Thymus (tissue), 11 donors: ENCODE measurements around the gene SUCLG1. TPM values are rescaled to one million over a fixed set of nuclear protein-coding genes. Genes with fewer than 3 reads are reported as not detected.
"Not testable (repeated sequence)": the region's sequence is repeated elsewhere in the genome, so short reads cannot be mapped to it uniquely, and the experiment has no call there.

Experiments used
- DNase-seq, 9 donors: peaks; one replicate each; pipeline ENCODE4 v3.0.0-alpha.2; 2013; ENCODE audit warnings: low spot score in 9 of 9, low read depth in 6 of 9, missing footprints in 1 of 9
- H3K27ac ChIP-seq, 2 donors: one replicate each; pipeline ENCODE4 v1.5.1; 2013; ENCODE audit warnings: control low read depth in 1 of 2, low read depth in 1 of 2, low read length in 1 of 2, mild to moderate bottlenecking in 1 of 2, moderate library complexity in 1 of 2
- H3K27me3 ChIP-seq, 2 donors: one replicate each; pipeline ENCODE4 v1.5.1; 2013; ENCODE audit warnings: low read length in 1 of 2; ENCODE audit not compliant: control insufficient read depth in 2 of 2, insufficient read depth in 1 of 2
- H3K36me3 ChIP-seq, 2 donors: one replicate each; pipeline ENCODE4 v1.5.1; 2013; ENCODE audit warnings: low read length in 1 of 2, mild to moderate bottlenecking in 1 of 2, moderate library complexity in 1 of 2; ENCODE audit not compliant: control insufficient read depth in 2 of 2, insufficient read depth in 2 of 2
- H3K4me1 ChIP-seq, 2 donors: one replicate each; pipeline ENCODE4 v1.5.1; 2013; ENCODE audit warnings: low read length in 2 of 2; ENCODE audit not compliant: control insufficient read depth in 2 of 2, insufficient read depth in 2 of 2
- H3K4me3 ChIP-seq, 2 donors: one replicate each; pipeline ENCODE4 v1.5.1; 2013; ENCODE audit warnings: low read length in 2 of 2, control low read depth in 1 of 2, mild to moderate bottlenecking in 1 of 2
- H3K9me3 ChIP-seq, 2 donors: one replicate each; pipeline ENCODE4 v1.5.1; 2013; ENCODE audit warnings: low read length in 1 of 2, mild to moderate bottlenecking in 1 of 2; ENCODE audit not compliant: control insufficient read depth in 2 of 2, insufficient read depth in 1 of 2
- WGBS: extraction: QIAGEN DNeasy Blood & Tissue Kit; methylation state at CpG from one replicate; pipeline ENCODE4 v1.1.7; 2013; 5-methylcytosine and 5-hydroxymethylcytosine counted together
- polyA plus RNA-seq: library from polyadenylated mRNA; stranded (reverse); fragments of 200-250 nt; gene quantifications from one replicate; pipeline ENCODE4 v1.2.3, GENCODE V29; 2013
- total RNA-seq: library from RNA; stranded (reverse); fragments of 120-200 nt; gene quantifications from one replicate; pipeline ENCODE4 v1.2.4, GENCODE V29; 2013
- donor health status: healthy.

The SUCLG1 gene
- total and polyA plus RNA-seq, 2 donors, result 74.1 to 77.2 TPM

- WGBS, result 95% methylated on average over 2 of the region's 2 CpGs
- H3K4me3 ChIP-seq, result no peak overlapping the region
- DNase-seq, result no peak
- H3K27me3 ChIP-seq, result no peaks in the 10 kb centered on the region
- H3K4me1 ChIP-seq, result no peaks in the 10 kb centered on the region
- no peaks in the 10 kb centered on the region for H3K9me3 ChIP-seq
- H3K36me3 ChIP-seq, result peaks cover 9 to 13% of the 10 kb centered on the region in 2 donors
- no peak overlapping the region for H3K27ac ChIP-seq
These were observed 37.9 kb downstream of the SUCLG1 start for GRCh38 chr2:84421197-84421596.

GRCh38 chr2:84417453-84418145 is 41.5 kb downstream of the SUCLG1 start:
- Histone ChIP-seq H3K36me3 (peaks cover 0 to 4% of the 10 kb centered on the region in 2 donors), H3K4me3 (no peak overlapping the region), H3K27me3 (no peaks in the 10 kb centered on the region), H3K27ac (no peak overlapping the region), H3K4me1 (no peaks in the 10 kb centered on the region), H3K9me3 (no peaks in the 10 kb centered on the region)
- DNase-seq, result no peak
- 94% methylated on average over 4 of the region's 4 CpGs for WGBS

GRCh38 chr2:84409531-84409930 is 49.5 kb downstream of the SUCLG1 start:
- WGBS, result 85% methylated on average over 2 of the region's 2 CpGs
- no peaks in the 10 kb centered on the region for H3K4me1 ChIP-seq
- no peaks in the 10 kb centered on the region for H3K27me3 ChIP-seq
- H3K27ac ChIP-seq, result no peak overlapping the region
- no peak overlapping the region for H3K4me3 ChIP-seq
- no peaks in the 10 kb centered on the region for H3K36me3 ChIP-seq
- no peak for DNase-seq
- H3K9me3 ChIP-seq, result no peaks in the 10 kb centered on the region

- not testable (repeated sequence) for H3K9me3 ChIP-seq, H3K36me3 ChIP-seq, DNase-seq, H3K27ac ChIP-seq, H3K4me3 ChIP-seq, H3K4me1 ChIP-seq, H3K27me3 ChIP-seq
- WGBS, result 75% methylated on average over 3 of the region's 3 CpGs
These were observed 57.0 kb downstream of the SUCLG1 start for GRCh38 chr2:84402111-84402510.

GRCh38 chr2:84399839-84400238 is 59.2 kb downstream of the SUCLG1 start:
- not testable (repeated sequence) for DNase-seq, H3K27me3 ChIP-seq, H3K9me3 ChIP-seq, H3K27ac ChIP-seq, H3K36me3 ChIP-seq, H3K4me1 ChIP-seq, H3K4me3 ChIP-seq
- WGBS, result 99% methylated on average over 1 of the region's 1 CpG

- 82% methylated on average over 3 of the region's 3 CpGs for WGBS
- no peak for DNase-seq
- Histone ChIP-seq H3K27ac (no peak overlapping the region), H3K9me3 (no peaks in the 10 kb centered on the region), H3K27me3 (no peaks in the 10 kb centered on the region), H3K4me1 (no peaks in the 10 kb centered on the region), H3K36me3 (no peaks in the 10 kb centered on the region), H3K4me3 (no peak overlapping the region)
These were observed 63.3 kb downstream of the SUCLG1 start for GRCh38 chr2:84395820-84396219.

GRCh38 chr2:84394628-84395027 is 64.5 kb downstream of the SUCLG1 start:
- DNase-seq, result no peak
- no peak overlapping the region for H3K27ac ChIP-seq

GRCh38 chr2:84393829-84394228 is 65.3 kb downstream of the SUCLG1 start:
- H3K27me3 ChIP-seq, result no peaks in the 10 kb centered on the region
- no peaks in the 10 kb centered on the region for H3K36me3 ChIP-seq
- H3K27ac ChIP-seq, result no peak overlapping the region
- no peak for DNase-seq
- no peak overlapping the region for H3K4me3 ChIP-seq
- no peaks in the 10 kb centered on the region for H3K9me3 ChIP-seq
- no peaks in the 10 kb centered on the region for H3K4me1 ChIP-seq

More at GRCh38 chr2:84394628-84395027, 64.5 kb downstream of the SUCLG1 start:
- Histone ChIP-seq H3K9me3 (no peaks in the 10 kb centered on the region), H3K27me3 (no peaks in the 10 kb centered on the region), H3K4me1 (no peaks in the 10 kb centered on the region), H3K36me3 (no peaks in the 10 kb centered on the region), H3K4me3 (no peak overlapping the region)
- WGBS, result 76% methylated on average over 2 of the region's 2 CpGs

GRCh38 chr2:84389794-84390193 is 69.3 kb downstream of the SUCLG1 start:
- no peak for DNase-seq

More at GRCh38 chr2:84389794-84390193, 69.3 kb downstream of the SUCLG1 start:
- Histone ChIP-seq H3K27ac (no peak overlapping the region), H3K4me3 (no peak overlapping the region), H3K9me3 (no peaks in the 10 kb centered on the region), H3K27me3 (no peaks in the 10 kb centered on the region), H3K36me3 (no peaks in the 10 kb centered on the region), H3K4me1 (no peaks in the 10 kb centered on the region)
- 73% methylated on average over 1 of the region's 1 CpG for WGBS
